SIG-M5 (cell line): ENCODE data around the gene SMYD2.

Experiments
- DNase-seq: peaks from one replicate; lab custom pipeline; 2025; lab: John Stamatoyannopoulos, UW

SMYD2 gene

GRCh38 chr1:214281021-214281719 is at the start of gene SMYD2:
Gene SMYD2, plus strand, starts transcription at chr1:214281159. Its CDS starts 96 bp downstream, at chr1:214281255.
- no peak for DNase-seq

DNA sequence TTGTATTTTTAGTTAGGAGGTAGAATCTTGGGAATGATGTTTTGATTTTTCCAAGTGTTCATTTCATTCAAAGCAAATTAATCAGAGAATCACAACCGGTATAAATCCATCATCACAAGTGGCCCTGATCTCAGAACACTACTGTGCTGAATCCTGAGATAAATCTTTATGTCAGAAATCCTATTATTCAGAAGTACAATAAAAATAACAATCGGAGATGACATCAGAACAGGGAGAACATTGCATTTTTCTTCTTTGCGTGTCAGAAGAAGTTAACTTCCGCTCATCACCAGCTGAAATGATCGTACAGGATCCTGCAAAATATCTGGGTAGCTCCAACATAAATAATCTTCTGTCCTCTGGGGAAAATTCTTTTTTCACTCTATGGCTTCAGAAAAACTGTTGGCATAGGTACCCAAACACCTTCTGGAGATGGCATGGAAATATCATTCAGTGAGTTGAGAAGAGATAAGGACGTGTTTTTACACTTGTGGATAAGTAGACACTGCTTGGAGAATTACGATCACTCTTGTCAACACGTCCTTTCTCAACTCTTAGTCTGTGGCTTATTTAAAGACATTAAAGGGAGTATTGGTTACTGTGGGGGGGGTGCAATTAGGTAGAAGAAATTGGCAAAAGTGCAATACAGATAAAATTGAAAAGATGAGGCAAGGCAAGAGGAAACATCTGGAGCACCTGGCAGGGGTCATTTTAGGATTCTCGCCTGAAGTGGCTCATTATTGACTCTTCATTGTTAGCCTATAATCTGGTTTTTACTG is 46.9 kb upstream of the SMYD2 start:
- no peak for DNase-seq

GRCh38 chr1:214234635-214235025 is 46.3 kb upstream of the SMYD2 start:
- no peak for DNase-seq

DNA sequence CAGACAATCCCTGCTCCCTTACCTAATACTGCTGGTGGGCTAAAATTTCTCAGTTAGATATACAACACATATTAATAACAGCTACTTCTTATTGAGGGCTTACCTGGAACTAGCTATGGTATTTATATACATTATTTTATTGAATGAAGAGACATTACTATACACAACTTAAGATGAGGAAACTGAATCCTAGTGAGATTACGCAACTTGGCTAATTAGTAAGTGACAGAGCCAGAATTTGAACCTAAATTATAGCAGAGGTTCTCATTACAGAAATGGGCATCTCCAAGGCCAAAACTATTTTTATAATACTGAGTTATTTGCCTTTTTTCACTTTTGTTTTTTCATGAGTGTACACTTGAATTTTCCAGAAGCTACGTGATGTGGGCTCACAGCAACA is 44.5 kb upstream of the SMYD2 start:
- no peak for DNase-seq

GRCh38 chr1:214241060-214241459 is 39.9 kb upstream of the SMYD2 start:
- no peak for DNase-seq

DNA sequence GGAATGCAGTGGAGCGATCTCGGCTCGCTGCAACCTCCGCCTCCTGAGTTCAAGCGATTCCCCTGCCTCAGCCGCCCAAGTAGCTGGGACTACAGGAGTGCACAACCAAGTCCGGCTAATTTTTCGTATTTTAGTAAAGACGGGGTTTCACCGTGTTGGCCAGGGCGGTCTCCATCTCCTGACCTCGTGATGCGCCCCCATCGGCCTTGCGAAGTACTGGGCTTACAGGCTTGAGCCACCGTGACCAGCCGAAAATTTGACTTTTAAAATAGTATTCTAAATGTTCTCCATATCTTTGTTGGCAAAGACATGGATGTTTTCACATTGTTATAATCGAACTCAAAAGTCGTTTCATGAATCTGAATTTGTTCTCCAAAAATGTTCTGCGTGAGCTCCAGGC is 36.7 kb upstream of the SMYD2 start:
- no peak for DNase-seq

- no peak for DNase-seq
Observed at GRCh38 chr1:214244841-214245240, 36.1 kb upstream of the SMYD2 start.

- no peak for DNase-seq
Observed at GRCh38 chr1:214247501-214248041, 33.4 kb upstream of the SMYD2 start.

DNA sequence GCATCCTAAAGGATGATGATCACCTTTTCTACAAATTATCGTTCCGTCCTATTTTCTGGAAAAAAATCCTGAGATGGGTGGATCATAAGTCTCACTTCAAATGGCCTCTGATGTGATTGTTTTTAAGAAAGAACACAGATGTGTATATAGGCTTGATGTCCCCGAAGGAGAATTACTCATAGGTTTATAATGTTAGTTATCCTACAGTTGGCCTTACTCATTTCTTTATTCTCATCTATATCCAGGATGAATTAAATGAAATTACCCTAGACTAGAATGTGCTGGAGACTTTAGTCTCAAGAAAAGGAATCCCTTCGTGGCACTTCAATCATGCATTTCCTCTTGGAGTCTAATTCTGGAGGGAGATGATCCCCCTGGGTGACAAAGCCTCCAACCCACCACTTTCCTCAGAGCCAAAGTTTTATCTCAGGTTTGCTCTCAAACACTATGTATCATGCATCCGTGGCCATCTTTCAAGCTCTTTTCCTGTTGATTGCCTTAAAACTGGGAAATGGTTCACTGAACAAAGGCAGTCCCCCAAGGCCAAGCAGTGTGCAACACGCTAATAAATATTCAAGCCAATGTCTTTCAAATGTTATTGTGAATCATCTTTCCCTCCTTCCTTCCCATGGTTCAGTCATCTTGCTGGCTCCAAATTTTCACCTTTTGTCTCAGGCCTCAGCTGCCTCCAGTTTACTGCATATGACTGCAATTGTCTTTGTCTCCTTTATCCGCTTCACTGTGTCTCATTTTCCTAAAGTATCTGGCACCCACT is 32.5 kb upstream of the SMYD2 start:
- DNase-seq = no peak

GRCh38 chr1:214249651-214250050 is 31.3 kb upstream of the SMYD2 start:
- no peak for DNase-seq

DNA sequence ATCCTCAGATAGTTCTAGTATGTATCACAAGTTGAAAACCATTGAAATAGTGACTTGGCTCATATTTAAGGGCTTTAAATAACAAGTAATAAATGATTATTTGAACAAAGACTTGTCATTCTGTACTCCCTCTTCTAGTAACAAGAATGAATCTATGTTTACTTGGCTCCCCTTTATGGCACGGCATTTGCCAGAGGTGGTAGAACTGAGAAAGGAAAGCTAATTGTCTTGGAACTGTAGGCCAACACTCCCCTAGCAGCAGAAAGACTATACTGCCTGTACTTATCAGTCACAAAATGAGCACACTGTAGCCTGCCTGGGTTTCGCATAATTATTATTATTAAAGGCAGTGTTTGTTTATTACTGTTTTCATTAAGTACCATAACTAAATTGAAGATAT is 29.6 kb upstream of the SMYD2 start:
- no peak for DNase-seq

DNA sequence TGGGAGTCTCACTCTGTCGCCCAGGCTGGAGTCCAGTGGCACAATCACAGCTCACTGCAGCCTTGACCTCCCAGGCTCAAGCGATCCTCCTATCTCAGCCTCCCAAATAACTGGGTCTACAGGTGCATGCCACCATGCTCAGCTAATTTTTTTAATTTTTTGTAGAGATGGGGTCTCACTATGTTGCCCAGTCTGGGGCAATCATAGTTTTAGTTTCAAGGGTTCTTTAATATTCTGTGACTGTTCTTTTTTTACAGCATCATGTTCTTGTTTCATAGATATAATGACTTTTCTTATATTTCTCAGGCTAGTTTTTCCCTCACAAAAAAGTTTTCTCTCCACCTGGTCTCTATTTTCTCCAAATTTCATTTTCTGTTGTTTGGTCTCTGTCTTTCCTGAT is 25.4 kb upstream of the SMYD2 start:
- no peak for DNase-seq

DNA sequence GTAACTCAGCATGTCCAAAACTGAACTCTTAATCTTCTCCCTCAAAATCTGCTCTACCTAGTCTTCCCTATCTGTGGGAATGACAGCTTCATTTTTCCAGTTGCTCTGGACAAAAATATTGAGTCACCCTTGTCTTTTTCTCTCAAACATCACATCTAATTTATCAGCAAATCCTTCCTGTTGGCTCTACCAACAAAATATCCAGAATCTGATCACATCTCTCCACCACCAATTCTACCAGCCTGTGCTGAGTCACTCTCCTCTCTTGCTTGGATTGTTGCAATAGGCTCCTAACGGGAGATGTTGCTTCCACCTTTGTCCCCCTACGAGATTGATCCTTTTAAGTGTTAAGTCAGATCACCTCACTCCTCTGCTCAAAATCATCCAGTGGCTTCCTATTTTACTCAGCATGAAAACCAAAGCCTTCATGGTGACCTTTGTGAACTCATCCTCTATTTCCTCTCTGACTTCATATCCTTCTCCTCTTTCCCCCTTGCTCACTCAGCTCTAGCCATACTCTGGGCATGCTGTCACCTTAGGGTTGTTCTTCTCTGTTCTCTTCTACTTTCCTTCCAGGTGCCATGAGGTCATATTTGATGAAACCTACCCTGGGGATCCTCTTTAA is 21.5 kb upstream of the SMYD2 start:
- DNase-seq = no peak

DNA sequence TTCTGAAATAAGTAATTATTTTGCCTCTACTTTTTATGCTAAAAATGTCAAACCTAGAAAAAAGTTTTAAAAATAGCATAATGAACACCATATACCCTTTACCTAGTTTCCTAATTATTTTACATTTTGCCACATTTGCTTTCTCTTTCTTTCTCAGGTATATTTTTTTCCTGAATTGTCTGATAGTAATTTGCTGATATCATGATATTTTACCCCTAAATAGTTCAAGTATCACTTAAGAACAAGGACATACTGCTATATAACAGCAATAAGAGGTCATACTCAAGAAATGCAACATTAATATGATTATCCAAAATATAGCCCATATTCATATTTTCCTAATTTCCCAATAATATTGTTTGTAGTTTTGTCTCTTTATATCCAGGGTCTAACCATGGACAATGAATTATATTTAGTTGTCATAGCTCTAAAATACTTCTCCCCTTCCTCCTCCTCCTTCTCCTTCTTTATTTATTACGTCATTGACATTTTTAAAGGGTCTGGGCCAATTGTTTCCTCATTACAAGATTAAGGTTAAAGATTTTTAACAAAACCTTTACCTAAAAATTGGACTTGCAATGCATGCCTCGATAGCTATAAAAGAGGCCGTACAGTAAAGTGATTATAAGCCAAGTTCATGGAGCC is 20.3 kb upstream of the SMYD2 start:
- DNase-seq = no peak

DNA sequence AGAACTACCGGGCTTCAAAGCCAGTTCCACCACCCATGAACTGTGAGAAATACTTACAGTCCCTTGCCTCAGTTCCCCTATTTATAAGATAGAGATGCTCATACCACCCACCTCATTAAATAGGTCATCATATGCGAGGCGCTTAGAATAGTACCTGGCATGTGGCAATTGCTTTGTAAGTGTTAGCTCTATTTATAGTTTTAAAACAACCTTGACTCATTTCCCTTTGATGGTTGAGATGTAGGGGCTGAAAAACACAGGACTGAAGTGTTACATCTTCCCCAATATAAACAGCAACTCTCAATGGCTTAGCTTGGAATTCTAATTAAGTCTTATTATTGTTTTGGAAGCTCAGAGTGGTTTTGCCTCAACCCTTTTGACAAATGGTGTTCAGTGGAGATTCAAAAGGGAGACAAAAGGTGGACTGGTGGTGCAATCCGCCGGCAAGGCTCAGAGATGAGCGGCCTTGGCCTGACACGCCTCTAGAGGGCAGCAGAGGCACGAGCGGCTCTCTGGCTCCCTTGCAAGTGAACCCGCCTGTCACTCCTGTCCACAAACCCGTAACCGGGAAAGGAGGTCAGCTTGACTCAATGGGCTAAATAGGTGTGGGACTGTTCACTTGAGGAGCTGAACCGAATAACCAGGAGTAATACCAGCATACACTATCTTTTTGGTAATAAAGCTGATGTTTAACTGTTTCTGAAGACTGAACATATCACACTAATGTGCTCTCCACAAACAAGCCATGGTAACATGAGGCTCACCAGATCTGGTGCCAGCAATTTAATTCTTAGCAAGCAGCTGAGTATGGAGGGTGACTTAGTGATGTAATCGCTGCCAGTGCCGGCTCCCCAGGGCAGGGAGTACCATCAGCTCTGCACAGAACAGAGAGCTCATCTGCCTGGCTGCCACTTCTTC is 19.5 kb upstream of the SMYD2 start:
- no peak for DNase-seq

- DNase-seq = no peak
Observed at GRCh38 chr1:214264196-214264595, 16.8 kb upstream of the SMYD2 start.

DNA sequence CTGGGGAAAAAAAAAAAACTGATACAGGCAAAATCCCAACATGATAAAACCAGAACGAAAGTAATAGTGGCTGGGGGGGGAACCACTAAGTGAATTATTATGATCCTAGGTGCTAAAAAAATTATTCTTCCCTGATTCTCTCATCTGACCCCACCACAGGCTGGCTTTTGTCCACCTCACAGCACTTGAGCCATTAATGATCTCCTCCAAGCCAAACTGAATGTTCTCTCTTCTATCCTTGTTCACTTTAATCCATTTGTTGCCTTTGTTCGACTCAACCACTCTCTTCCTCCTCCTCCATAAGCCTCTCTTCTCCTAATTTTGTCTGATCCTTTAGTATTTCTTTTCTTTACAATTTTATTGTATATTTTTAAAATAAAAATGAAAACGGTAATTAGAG is 16.0 kb upstream of the SMYD2 start:
- no peak for DNase-seq

DNA sequence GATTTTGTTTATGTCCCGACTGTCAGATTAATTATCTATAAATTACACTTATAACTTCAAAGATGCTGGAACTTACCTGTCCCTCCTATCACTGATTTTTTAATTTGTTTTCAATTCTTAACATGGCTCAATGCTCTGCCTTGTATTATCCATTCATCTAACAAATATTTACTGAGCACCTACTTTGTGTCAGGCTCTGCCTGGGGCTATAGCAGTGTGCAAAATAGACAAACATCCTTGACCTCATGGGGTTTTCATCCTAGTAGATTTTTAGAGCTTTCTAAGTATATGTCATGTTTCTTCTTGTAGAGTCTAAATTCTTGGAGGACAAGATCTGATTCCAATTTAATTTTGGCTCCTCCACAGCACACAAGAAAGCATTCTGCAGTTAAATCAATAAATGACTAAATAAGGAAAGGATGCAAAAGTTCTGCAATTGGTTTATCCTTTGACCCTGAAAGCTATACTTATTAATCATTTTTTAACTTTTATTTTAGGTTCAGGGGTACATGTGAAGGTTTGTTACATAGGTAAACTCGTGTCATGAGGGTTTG is 10.8 kb upstream of the SMYD2 start:
- no peak for DNase-seq

DNA sequence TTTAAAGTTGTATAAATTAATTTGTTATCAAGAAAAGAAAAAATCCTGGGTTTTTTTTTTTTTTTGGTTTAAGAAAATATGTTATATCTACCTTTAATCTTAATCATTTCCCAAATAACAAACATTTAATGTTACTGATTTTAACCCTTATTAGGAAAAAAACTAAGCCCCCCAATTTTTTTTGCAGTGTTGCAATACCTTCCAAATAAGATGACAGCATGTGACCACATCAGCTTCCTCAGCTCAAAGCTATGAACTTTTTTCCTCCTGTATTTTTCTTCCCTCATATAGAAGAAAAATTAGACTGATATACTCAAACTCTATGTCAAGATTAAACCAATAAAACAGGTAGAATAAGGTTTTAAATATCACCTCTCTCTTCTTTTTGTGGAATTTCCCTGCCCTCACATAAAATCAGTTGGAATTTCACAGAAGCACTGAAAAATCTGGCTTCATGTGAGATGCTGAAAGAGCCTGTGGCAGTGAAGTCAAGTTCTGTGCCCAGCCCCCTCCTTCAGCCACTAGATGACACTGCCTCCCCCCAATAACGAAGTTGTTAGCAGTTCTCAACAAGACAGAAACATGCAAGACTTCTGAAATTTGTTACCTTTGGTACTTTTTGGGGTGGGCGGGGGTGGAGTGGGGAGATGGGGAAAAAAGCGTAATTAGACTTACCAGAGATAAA is 9.6 kb upstream of the SMYD2 start:
- no peak for DNase-seq
